C1 segment of cervical spinal cord (tissue), 14 donors: ENCODE measurements around the gene ZNF133.
A peak's percentile ranks its signal among the peaks of the same experiment; 100 is the strongest.
"Not testable (repeated sequence)": the region's sequence is repeated elsewhere in the genome, so short reads cannot be mapped to it uniquely, and the experiment has no call there.

Source experiments
- DNase-seq, 14 donors: peaks; one replicate each; lab custom pipeline; 2025; lab: John Stamatoyannopoulos, UW

ZNF133 gene

GRCh38 chr20:18284805-18285533, 3.4 kb upstream of the ZNF133 start:
- DNase-seq, result no peak

DNA sequence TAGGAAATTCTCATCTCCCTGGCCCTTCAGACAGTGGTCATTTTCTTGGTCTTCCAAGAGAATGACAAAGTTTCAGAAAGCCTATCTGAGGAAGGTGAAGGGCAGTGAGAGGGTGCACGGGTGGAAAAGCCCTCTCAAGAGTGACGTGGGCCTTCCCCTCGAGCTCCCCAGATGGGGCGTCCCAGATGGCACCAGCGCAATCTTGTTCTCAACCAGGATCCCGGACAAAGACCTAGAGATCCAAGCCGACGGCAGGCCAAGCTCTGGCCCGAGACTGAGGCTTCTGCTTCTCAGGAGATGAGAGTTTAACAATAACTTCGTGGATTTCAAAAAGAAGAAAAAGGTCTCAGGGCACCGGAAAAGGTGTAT, 797 bp upstream of the ZNF133 start:
- peak in 1 of 14 donors; percentile 43 for DNase-seq

DNA sequence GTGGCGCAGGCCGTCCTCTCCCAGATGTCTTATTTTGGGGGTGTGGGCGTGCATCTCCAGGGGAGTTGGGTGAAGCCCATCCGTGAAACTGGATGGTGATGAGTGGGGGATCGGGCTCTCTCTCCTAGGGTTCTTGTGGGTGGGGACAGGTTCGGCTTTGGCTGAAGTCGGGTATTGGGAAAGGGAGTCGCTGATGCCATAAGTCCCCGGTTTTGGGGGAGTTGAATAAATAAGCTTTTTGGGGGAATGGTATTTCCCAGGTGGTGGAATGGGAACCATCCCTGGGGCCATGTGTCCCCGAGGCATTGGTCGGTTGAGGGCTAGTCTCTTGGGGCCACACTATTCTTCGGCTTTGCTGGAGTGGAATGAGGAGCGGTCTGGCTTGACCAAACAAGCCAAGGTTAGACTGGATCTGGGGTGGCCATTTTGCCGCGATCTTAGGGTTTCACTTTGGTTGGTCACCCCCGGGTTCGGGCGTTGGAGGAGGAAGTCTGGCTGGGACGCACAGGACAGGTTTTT, 481 bp downstream of the ZNF133 start:
- peak in 1 of 14 donors; percentile 26 for DNase-seq

DNA sequence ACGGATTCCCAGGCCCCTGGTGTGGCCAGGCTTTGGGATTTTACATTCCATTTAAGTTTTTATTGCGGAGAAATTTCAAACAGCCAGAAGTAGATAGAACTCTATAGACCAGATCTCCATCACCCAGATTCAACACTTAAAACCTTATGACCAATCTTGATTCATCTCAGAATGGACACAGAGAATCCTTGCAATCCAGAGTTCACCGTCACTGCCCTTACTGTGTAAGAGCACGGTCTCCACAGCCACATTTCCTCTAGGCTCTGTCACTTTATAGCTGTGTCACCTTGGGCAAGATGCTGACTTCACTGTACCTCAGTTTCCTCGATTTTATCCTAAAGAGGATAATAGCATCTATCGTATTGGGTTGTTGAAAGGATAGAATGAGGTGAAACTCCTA, 979 bp downstream of the ZNF133 start:
- no peak for DNase-seq

- DNase-seq, result no peak
Observed at GRCh38 chr20:18299364-18299763, 11.0 kb downstream of the ZNF133 start.

- DNase-seq, result no peak
Observed at GRCh38 chr20:18304618-18305017, 16.3 kb downstream of the ZNF133 start.

DNA sequence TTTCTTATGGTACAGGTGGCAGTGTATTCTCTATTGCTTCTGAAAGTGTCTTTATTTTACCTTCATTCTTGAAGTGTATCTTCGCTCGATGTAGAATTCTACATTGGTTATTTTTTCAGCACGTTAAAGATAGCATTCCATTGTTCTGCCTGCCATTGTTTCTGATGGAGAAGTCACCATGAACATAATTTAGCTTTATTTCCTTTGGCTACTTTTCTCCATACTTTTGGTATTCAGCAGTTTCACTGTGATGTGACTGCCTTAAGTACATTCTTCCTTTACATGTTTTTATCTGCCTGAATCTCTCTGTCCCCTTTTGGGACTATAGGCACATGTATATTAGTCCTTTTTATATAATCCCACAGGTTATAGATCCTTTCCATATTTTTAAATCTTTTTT, 19.0 kb downstream of the ZNF133 start:
- no peak for DNase-seq

DNA sequence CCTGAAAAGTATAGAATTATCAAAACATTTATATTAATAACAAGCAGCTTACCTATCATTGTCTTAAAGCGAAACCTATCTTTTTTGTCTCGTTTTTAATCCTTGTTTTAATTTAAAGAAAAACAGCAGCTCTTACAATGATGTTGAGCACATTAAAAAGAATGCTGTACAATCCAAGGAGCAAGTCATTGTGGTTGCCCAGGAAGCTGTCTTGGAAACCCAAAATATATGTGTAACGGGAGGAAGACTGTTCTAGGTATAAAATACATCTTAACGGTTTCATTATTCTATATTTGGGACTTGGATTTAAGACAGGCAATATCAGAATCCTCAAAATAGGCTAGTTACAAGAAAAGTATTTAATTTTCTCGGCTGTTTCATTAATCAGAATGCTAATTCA, 21.7 kb downstream of the ZNF133 start:
- DNase-seq, result no peak

DNA sequence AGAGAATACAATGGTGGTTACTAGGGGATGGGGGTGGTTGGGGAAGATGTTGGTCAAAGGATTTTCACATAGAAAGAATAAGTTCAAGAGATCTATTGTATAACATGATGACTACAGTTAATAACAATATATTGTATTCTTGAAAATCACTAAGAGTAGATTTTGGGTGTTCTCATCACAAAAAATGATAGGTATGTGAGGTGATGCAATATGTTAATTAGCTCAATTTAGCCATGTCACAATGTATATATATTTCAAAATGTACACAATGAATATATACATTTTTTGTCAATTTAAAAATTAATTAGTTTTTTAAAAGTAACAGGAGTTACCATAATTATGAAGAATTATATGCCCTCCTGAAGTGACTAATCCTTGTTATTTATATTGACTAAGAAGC, 22.3 kb downstream of the ZNF133 start:
- DNase-seq, result no peak

DNA sequence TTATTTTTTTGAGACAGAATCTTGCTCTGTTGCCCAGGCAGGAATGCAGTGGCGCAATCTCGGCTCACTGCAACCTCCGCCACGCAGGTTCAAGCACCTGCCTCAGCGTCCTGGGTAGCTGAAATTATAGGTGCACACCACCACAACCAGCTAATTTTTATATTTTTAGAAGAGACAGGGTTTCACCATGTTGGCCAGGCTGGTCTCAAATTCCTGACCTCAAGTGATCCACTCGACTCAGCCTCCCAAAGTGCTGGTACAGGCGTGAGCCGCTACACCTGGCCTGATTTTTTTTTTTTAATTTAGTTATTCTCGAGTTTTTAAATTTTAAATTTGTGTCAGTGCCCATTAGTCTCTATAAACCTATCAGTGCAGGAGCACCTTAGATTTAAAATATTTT, 24.4 kb downstream of the ZNF133 start:
- no peak for DNase-seq

GRCh38 chr20:18313411-18313810, 25.1 kb downstream of the ZNF133 start:
- DNase-seq, result no peak

DNA sequence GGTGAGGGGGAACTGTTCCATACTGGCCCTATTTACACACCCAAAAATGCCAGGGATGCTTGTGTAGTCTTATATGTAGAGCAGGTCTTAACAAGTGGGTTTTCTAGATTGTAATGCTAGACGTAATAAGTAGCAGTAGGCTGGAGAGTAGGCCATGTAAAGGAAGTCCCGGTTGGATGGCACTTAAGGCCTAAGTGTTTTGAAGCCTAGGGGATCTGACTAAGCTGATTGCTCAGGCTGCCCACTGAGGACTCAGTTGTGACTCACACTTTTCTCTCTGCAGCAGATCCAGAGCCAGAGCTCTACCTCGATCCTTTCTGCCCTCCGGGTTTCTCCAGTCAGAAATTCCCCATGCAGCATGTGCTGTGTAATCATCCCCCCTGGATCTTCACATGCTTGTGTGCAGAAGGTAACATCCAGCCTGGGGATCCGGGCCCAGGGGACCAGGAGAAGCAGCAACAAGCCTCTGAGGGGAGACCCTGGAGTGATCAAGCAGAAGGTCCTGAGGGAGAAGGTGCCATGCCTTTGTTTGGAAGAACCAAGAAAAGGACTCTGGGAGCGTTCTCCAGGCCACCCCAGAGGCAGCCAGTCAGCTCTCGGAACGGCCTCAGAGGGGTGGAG, 26.6 kb downstream of the ZNF133 start:
- DNase-seq, result no peak

- no peak for DNase-seq
Observed at GRCh38 chr20:18316166-18316565, 27.8 kb downstream of the ZNF133 start.

DNA sequence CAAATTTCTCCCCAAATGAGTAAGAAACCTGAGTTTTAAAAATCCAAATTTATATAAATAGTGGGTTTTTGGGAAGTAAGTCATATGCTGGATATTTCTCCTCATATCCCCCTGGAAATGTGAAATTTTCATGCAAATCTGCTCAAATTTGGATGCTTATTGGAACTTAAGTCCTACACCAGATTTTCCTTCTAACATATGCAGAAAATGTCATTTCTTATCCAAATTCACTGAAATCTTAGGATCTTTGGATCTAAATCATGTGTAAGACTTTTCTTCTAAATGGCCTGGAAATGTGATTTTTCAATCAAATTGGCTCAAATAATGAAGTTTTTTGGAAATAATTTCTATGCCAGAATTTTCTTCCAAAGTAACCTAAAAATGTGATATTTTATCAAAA, 33.0 kb downstream of the ZNF133 start:
- no peak for DNase-seq

- DNase-seq, result no peak
Observed at GRCh38 chr20:18321976-18322950, 33.9 kb downstream of the ZNF133 start.

- DNase-seq, result no peak
Observed at GRCh38 chr20:18323705-18324104, 35.4 kb downstream of the ZNF133 start.

DNA sequence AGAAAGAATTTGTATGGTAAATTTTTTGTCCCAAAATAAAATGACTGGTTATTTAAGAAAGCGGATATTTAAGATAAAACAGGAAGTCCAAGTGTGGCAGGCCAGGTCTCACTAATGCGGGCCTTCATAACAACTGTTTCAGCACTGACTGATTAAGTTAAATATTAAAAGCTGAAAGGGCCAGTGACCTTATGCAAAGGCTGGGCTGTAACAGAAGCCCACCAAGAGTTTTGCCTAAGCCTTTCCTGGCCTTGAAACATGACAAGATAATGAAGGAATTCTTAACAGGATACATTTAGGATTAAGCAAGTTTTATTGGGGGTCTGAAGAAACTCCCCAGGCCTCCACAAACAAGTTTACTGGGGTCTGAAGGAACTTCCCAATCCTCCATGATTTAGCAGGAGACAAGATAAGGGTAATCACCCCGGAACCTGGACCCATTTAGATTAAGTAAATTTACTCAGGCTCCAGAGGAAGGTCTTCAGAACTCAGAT, 36.3 kb downstream of the ZNF133 start:
- DNase-seq, result no peak

DNA sequence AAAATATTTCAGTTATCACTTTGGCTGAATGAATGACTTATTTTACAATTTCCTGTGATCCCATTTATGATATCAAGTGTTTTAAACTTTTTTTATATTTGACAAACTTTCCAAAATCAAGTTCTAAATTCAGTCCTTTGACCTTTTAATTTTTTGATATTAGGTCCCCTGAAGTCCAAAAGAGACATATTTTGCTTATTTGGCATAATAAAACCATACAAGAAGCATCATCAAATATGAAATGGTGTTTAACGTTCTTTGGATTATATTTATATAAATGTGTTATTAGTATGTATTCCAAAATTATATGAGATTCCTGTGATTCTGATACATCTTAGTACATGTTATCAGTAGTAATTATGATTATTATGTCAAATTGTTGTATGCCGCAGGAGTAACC, 38.7 kb downstream of the ZNF133 start:
- no peak for DNase-seq

DNA sequence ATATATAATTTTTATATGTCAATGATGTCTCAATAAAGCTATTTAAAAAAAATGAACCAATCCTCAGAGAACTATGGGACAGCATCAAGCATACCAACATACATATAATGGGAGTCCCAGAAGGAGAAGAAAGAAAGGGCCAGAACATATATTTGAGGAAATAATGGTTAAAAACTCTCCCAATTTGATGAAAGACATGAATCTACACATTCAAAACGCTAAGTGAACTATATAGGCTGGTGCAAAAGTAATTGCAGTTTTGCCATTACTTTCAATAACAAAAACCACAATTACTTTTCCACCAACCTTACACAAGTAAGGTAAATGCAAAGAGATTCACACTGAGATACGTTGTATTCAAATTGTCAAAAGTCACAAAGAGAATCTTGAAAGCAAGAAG, 43.4 kb downstream of the ZNF133 start:
- no peak for DNase-seq

- not testable (repeated sequence) for DNase-seq
Observed at GRCh38 chr20:18349749-18350148, 61.4 kb downstream of the ZNF133 start.

DNA sequence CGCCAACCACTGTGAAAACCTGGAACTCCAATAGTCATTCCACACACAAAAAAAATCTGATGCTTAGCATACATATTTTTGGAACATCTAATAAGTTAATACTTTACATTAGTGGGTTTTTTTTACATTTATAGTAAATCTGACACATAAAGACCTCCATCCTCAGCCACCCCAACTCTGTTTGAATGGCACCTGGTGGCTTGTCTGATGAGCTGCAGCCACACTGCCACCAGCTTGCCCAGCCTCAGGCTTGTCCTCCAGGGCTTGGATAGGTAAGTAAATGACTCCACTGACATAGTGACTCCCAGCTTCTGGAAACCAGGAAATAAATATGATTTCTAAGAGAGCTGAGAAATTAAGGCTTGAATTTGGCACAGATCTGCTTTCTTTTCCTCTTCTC, 71.5 kb downstream of the ZNF133 start:
- no peak for DNase-seq

- no peak for DNase-seq
Observed at GRCh38 chr20:18360635-18361034, 72.3 kb downstream of the ZNF133 start.
